A549 (cell line): ENCODE results near the gene UBAC2. TPM values are rescaled to one million over a fixed set of nuclear protein-coding genes. Genes with fewer than 3 reads are reported as not detected.

Experiments
- ATAC-seq, 2 experiments: fragments of 200-7000 bp in 1 of 2; fragments of >200 bp in 1 of 2; cut with Nextera tagmentation in 1 of 2; cut with Tn5 transposase in 1 of 2; 3 replicates each; pipeline versions ENCODE4 v1.8.0 to v1.9.1; 2018 to 2020; ENCODE audit warnings: mild to moderate bottlenecking in 1 of 2, moderate library complexity in 1 of 2
- CTCF ChIA-PET: fragments of 300-600 bp; sonication (Branson Sonifier 250); formaldehyde crosslinking; extraction: SDS; loops from one replicate; lab custom pipeline; 2021; ENCODE audit warnings: antibody characterized with exemption, inconsistent platforms; lab: Yijun Ruan, JAX
- POLR2A ChIA-PET: fragments of 350-600 bp; formaldehyde crosslinking; extraction: SDS; loops from one replicate; lab custom pipeline; 2021; ENCODE audit warnings: antibody characterized with exemption, inconsistent platforms; lab: Yijun Ruan, JAX
- DNase-seq, 2 experiments: peaks; one replicate each; pipeline versions ENCODE4 v3.0.0 to v3.0.0-alpha.2; 2011 to 2016; ENCODE audit warnings: low read depth in 1 of 2, low spot score in 1 of 2
- FAIRE-seq: peaks from 2 replicates; lab custom pipeline; 2011; peaks lifted over from hg19 to GRCh38; lab: Jason Lieb, UNC
- H3K27ac ChIP-seq, 2 experiments: fragments of >200 bp; sonication (Bioruptor Twin); formaldehyde crosslinking; 3 replicates each; pipeline ENCODE4 v1.5.1; 2016 to 2017
- H3K4me1 ChIP-seq: fragments of >200 bp; sonication (Bioruptor Twin); formaldehyde crosslinking; 3 replicates; pipeline ENCODE4 v1.6.1; 2016
- H3K4me2 ChIP-seq: fragments of >200 bp; sonication (Bioruptor Twin); formaldehyde crosslinking; 3 replicates; pipeline ENCODE4 v1.6.1; 2016
- H3K4me3 ChIP-seq: fragments of >200 bp; sonication (Bioruptor Twin); formaldehyde crosslinking; 3 replicates; pipeline ENCODE4 v1.5.1; 2016
- H3K9me3 ChIP-seq: fragments of >200 bp; sonication (Bioruptor Twin); formaldehyde crosslinking; 3 replicates; pipeline ENCODE4 v1.6.1; 2016
- BHLHE40 ChIP-seq: IDR thresholded peaks from 2 replicates; pipeline ENCODE4 v1.6.1; 2012; ENCODE audit warnings: low read depth, low read length, inconsistent platforms
- CBX8 ChIP-seq: fragments of 200-600 bp; sonication (generic); IDR thresholded peaks from 2 replicates; pipeline ENCODE4 v1.6.1; 2016
- EHF ChIP-seq: fragments of 250-450 bp; sonication (Bioruptor Pico); IDR thresholded peaks from 2 replicates; pipeline ENCODE4 v1.5.0; 2020; ENCODE audit warnings: mild to moderate bottlenecking
- ESRRA ChIP-seq: fragments of 150-350 bp; IDR thresholded peaks from 2 replicates; pipeline ENCODE4 v1.6.1; 2014; ENCODE audit warnings: mild to moderate bottlenecking, low read length, borderline replicate concordance
- FOSL2 ChIP-seq, 2 experiments: fragments of 450-650 bp in 1 of 2; fragments of >200 bp in 1 of 2; sonication (Bioruptor Twin) in 1 of 2; formaldehyde crosslinking; IDR thresholded peaks; 2 replicates each; pipeline versions ENCODE4 v1.5.0 to v1.6.1; 2016 to 2020; ENCODE audit warnings: mild to moderate bottlenecking in 1 of 2, moderate library complexity in 1 of 2
- FOXS1 ChIP-seq: fragments of 250-450 bp; sonication (Bioruptor Pico); IDR thresholded peaks from 2 replicates; pipeline ENCODE4 v1.5.0; 2020; ENCODE audit warnings: mild to moderate bottlenecking, moderate library complexity
- GATA3 ChIP-seq: IDR thresholded peaks from 2 replicates; pipeline ENCODE4 v1.6.1; 2012; ENCODE audit warnings: borderline replicate concordance
- HDAC2 ChIP-seq: fragments of 200-600 bp; sonication (generic); IDR thresholded peaks from 2 replicates; pipeline ENCODE4 v1.6.1; 2016
- HOXB13 ChIP-seq: fragments of 250-450 bp; sonication (Bioruptor Pico); IDR thresholded peaks from 2 replicates; pipeline ENCODE4 v1.5.0; 2020; ENCODE audit warnings: low read depth, mild to moderate bottlenecking, moderate library complexity
- HOXB5 ChIP-seq: fragments of 250-450 bp; sonication (Bioruptor Pico); IDR thresholded peaks from 2 replicates; pipeline ENCODE4 v1.5.0; 2020; ENCODE audit warnings: mild to moderate bottlenecking, moderate library complexity
- JUN ChIP-seq, 2 experiments: fragments of >200 bp; sonication (Bioruptor Twin); formaldehyde crosslinking; IDR thresholded peaks; 2 replicates in 1 of 2; 3 replicates in 1 of 2; pipeline ENCODE4 v1.6.1; 2016 to 2017
- JUNB ChIP-seq: fragments of >200 bp; sonication (Bioruptor Twin); formaldehyde crosslinking; IDR thresholded peaks from 2 replicates; pipeline ENCODE4 v1.6.1; 2016
- KDM1A ChIP-seq: fragments of 200-600 bp; sonication (generic); IDR thresholded peaks from 2 replicates; pipeline ENCODE4 v1.6.1; 2016; ENCODE audit warnings: low read depth, mild to moderate bottlenecking
- KDM5A ChIP-seq: fragments of 200-600 bp; sonication (generic); IDR thresholded peaks from 2 replicates; pipeline ENCODE4 v1.6.1; 2016; ENCODE audit warnings: antibody characterized with exemption, mild to moderate bottlenecking
- MAFK ChIP-seq: fragments of 450-650 bp; IDR thresholded peaks from 2 replicates; pipeline ENCODE4 v1.6.1; 2014; ENCODE audit not compliant: partially characterized antibody
- MAZ ChIP-seq: fragments of 150-350 bp; IDR thresholded peaks from 2 replicates; pipeline ENCODE4 v1.6.1; 2014; ENCODE audit warnings: antibody characterized with exemption, low read depth, low read length, borderline replicate concordance
- NPAS2 ChIP-seq: fragments of 250-450 bp; sonication (Bioruptor Pico); IDR thresholded peaks from 2 replicates; pipeline ENCODE4 v1.8.0; 2022; ENCODE audit warnings: mild to moderate bottlenecking, moderate library complexity, borderline replicate concordance
- POLR2A ChIP-seq: IDR thresholded peaks from 2 replicates; pipeline ENCODE4 v1.6.1; 2012; ENCODE audit warnings: mild to moderate bottlenecking, low read length
- POLR2AphosphoS2 ChIP-seq: conservative IDR thresholded peaks from 2 replicates; pipeline ENCODE4 v1.6.1; 2012; ENCODE audit warnings: low read length, improper control_type of control experiment, inconsistent platforms
- RAD21 ChIP-seq, 2 experiments: fragments of >200 bp in 1 of 2; sonication (Bioruptor Twin) in 1 of 2; formaldehyde crosslinking in 1 of 2; IDR thresholded peaks in 1 of 2; conservative IDR thresholded peaks in 1 of 2; 2 replicates in 1 of 2; 3 replicates in 1 of 2; pipeline ENCODE4 v1.6.1; 2012 to 2018; ENCODE audit warnings: inconsistent platforms in 1 of 2
- RNF2 ChIP-seq: fragments of 200-600 bp; sonication (generic); IDR thresholded peaks from 2 replicates; pipeline ENCODE4 v1.6.1; 2016; ENCODE audit warnings: low read depth, mild to moderate bottlenecking, antibody characterized with exemption, moderate library complexity, borderline replicate concordance
- TFCP2L1 ChIP-seq: fragments of 250-450 bp; sonication (Bioruptor Pico); IDR thresholded peaks from 2 replicates; pipeline ENCODE4 v1.5.0; 2021; ENCODE audit warnings: mild to moderate bottlenecking
- TP53 ChIP-seq: fragments of 250-450 bp; sonication (Bioruptor Pico); IDR thresholded peaks from 2 replicates; pipeline ENCODE4 v1.5.0; 2021; ENCODE audit warnings: mild to moderate bottlenecking, moderate library complexity
- ZC3H11A ChIP-seq: fragments of 450-650 bp; IDR thresholded peaks from 2 replicates; pipeline ENCODE4 v1.6.1; 2014; ENCODE audit warnings: antibody characterized with exemption, mild to moderate bottlenecking
- ZNF302 ChIP-seq: fragments of 250-450 bp; sonication (Bioruptor Pico); IDR thresholded peaks from 2 replicates; pipeline ENCODE4 v1.9.0; 2021; ENCODE audit warnings: inconsistent platforms, mild to moderate bottlenecking, moderate library complexity
- WGBS: methylation state at CpG from one replicate; pipeline ENCODE4 v1.1.6; 2017; ENCODE audit errors: missing lambda C conversion rate; 5-methylcytosine and 5-hydroxymethylcytosine counted together
- polyA plus RNA-seq, 4 experiments: library from polyadenylated mRNA; depleted of rRNA in 3 of 4; stranded (reverse); fragments of >200 nt; fragmentation: RNase III in 1 of 4; extraction: RNeasy Plus Mini Kit Qiagen cat#74134 plus additional on column Dnase treatment in 1 of 4; gene quantifications; 2 replicates in 3 of 4; 3 replicates in 1 of 4; pipeline ENCODE4 v1.2.3, GENCODE V29; 2011 to 2017
- TF ChIP-seq, protein P1 (sequence below): fragments of >200 bp; sonication (Bioruptor Twin); formaldehyde crosslinking; IDR thresholded peaks from 2 replicates; pipeline ENCODE4 v1.6.1; 2016
- TF ChIP-seq, protein P2 (sequence below): fragments of 450-650 bp; IDR thresholded peaks from 2 replicates; pipeline ENCODE4 v1.6.1; 2014; ENCODE audit warnings: antibody characterized with exemption
- TF ChIP-seq, protein P3 (sequence below): fragments of 250-450 bp; sonication (Bioruptor Pico); IDR thresholded peaks from 2 replicates; pipeline ENCODE4 v1.5.0; 2020; ENCODE audit warnings: low read depth, mild to moderate bottlenecking, moderate library complexity
- TF ChIP-seq, protein P4 (sequence below): fragments of >200 bp; sonication (Bioruptor Twin); formaldehyde crosslinking; IDR thresholded peaks from 3 replicates; pipeline ENCODE4 v1.6.1; 2016
- TF ChIP-seq, protein P5 (sequence below): IDR thresholded peaks from 2 replicates; pipeline ENCODE4 v1.6.1; 2012

Gene UBAC2
- polyA plus RNA-seq, 2 of the 4 experiments (the other 2 are of a cell fraction): 61.6 to 103 TPM

DNA sequence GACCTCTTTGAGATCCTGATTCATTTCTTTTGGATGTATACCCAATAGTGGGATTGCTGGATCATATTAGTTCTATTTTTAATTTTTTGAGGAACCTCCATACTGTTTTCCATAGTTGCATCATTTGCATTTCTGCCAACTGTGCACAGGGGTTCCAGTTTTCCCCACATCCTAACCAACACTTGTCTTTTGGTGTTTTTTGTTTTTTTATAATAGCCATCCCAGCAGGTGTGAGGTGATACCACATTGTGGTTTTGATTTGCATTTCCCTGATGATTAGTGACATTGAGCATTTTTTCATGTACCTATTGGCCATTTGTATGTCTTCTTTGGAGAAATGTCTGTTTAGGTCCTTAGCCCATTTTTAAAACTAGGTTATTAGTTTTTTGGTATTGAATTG lies 125.4 kb downstream of the UBAC2 start:
- FAIRE-seq (no peak), DNase-seq (no peak)
- TF ChIP-seq CBX8: no peak
- TF ChIP-seq, protein P1, sequence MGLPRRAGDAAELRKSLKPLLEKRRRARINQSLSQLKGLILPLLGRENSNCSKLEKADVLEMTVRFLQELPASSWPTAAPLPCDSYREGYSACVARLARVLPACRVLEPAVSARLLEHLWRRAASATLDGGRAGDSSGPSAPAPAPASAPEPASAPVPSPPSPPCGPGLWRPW: no peak
- no peak for TF ChIP-seq EHF
- TF ChIP-seq, all 56 proteins: peak for 0
- H3K4me3 ChIP-seq: no peak overlapping the region
- peaks cover 12% of the 10 kb centered on the region; the same call in 1 of the 3 replicates for H3K4me1 ChIP-seq
- H3K4me2 ChIP-seq: no peak overlapping the region
- no peaks in the 10 kb centered on the region for H3K9me3 ChIP-seq
- ATAC-seq: no peak
- no peak overlapping the region for H3K27ac ChIP-seq
- CTCF ChIA-PET: no interaction called here
- POLR2A ChIA-PET: no interaction called here

DNA sequence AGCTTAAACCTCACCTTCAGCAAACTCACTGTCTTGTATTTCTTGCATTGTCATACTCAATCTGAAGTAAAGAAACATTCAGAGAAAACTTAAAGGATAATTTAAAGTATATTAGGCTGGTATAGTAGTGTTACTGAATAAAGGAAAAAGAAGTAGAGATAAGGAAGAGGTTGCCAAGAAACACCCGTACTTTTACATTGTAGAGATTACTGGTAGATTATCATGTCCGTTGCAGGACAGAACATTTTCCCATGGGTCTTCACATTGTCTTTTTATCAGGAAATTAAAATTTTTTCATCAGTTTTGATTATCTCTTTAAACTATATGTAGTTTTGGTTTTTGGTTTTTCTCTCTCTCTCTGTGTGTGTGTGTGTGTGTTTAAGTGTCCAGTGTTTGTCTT lies 126.5 kb downstream of the UBAC2 start:
- Histone ChIP-seq H3K4me1 (peaks cover under 1% of the 10 kb centered on the region; the same call in 1 of the 3 replicates), H3K27ac (no peak overlapping the region), H3K9me3 (no peaks in the 10 kb centered on the region), H3K4me2 (no peak overlapping the region), H3K4me3 (no peak overlapping the region)
- no peak for FAIRE-seq
- ATAC-seq: no peak
- no peak for DNase-seq
- ChIA-PET CTCF (interaction anchor here (0.9 kb wide), 1 partner anchor 12 kb away, joined by 3 read pairs; no protein-coding TSS in a partner anchor), POLR2A (no interaction called here)
- TF ChIP-seq, protein P2, sequence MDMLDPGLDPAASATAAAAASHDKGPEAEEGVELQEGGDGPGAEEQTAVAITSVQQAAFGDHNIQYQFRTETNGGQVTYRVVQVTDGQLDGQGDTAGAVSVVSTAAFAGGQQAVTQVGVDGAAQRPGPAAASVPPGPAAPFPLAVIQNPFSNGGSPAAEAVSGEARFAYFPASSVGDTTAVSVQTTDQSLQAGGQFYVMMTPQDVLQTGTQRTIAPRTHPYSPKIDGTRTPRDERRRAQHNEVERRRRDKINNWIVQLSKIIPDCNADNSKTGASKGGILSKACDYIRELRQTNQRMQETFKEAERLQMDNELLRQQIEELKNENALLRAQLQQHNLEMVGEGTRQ: no peak
- TF ChIP-seq, protein P3, sequence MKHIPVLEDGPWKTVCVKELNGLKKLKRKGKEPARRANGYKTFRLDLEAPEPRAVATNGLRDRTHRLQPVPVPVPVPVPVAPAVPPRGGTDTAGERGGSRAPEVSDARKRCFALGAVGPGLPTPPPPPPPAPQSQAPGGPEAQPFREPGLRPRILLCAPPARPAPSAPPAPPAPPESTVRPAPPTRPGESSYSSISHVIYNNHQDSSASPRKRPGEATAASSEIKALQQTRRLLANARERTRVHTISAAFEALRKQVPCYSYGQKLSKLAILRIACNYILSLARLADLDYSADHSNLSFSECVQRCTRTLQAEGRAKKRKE: no peak
- TF ChIP-seq HOXB13 (CRISPR knock-in tag) (no peak), POLR2A (no peak), TFCP2L1 (CRISPR knock-in tag) (no peak), ESRRA (no peak), RNF2 (no peak), GATA3 (no peak), FOXS1 (CRISPR knock-in tag) (no peak), KDM1A (no peak), HOXB5 (CRISPR knock-in tag) (no peak), RAD21 (conservative IDR thresholded peaks at IDR 0.05 in 1 of 2, IDR thresholded peaks at IDR 0.05 in 1 of 2) (no peak), POLR2AphosphoS2 (no peak), JUNB (no peak), TP53 (no peak), MAZ (no peak), FOSL2 (IDR thresholded peaks at IDR 0.05) (no peak), FOSL2 (CRISPR knock-in tag; IDR thresholded peaks at IDR 0.05) (no peak), EHF (no peak), ZNF302 (CRISPR knock-in tag) (no peak)
- TF ChIP-seq, protein P4, sequence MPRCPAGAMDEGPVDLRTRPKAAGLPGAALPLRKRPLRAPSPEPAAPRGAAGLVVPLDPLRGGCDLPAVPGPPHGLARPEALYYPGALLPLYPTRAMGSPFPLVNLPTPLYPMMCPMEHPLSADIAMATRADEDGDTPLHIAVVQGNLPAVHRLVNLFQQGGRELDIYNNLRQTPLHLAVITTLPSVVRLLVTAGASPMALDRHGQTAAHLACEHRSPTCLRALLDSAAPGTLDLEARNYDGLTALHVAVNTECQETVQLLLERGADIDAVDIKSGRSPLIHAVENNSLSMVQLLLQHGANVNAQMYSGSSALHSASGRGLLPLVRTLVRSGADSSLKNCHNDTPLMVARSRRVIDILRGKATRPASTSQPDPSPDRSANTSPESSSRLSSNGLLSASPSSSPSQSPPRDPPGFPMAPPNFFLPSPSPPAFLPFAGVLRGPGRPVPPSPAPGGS: no peak
- 92% methylated on average over 2 of the region's 2 CpGs for WGBS

DNA sequence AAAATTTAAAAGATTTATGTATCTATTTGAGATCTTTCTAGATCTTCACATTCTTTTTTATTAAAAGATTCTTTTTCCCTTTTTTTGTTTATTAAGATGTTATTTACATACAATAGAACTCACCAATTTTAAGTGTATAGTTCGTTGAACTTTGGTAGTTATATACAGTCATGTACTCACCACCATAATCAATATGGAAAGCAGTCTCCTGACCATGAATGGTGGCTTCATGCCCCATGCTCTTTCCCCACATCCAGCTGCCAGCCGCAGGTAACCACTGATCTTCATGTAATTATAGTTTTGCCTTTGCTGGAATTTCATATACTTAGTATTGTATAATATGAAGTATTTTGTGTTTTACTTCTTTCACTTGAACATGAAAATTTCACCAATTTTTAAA lies 127.1 kb downstream of the UBAC2 start:
- Histone ChIP-seq H3K4me3 (no peak overlapping the region), H3K4me1 (no peaks in the 10 kb centered on the region), H3K4me2 (no peak overlapping the region), H3K27ac (no peak overlapping the region), H3K9me3 (no peaks in the 10 kb centered on the region)
- ChIA-PET CTCF (no interaction called here), POLR2A (no interaction called here)
- no peak for TF ChIP-seq KDM5A
- TF ChIP-seq FOSL2 (IDR thresholded peaks at IDR 0.05): no peak
- no peak for TF ChIP-seq FOSL2 (CRISPR knock-in tag; IDR thresholded peaks at IDR 0.05)
- TF ChIP-seq ESRRA: no peak
- TF ChIP-seq BHLHE40: no peak
- TF ChIP-seq, protein P5, sequence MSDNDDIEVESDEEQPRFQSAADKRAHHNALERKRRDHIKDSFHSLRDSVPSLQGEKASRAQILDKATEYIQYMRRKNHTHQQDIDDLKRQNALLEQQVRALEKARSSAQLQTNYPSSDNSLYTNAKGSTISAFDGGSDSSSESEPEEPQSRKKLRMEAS: no peak
- no peak for TF ChIP-seq MAFK
- no peak for TF ChIP-seq ZC3H11A
- no peak for TF ChIP-seq MAZ
- TF ChIP-seq NPAS2 (CRISPR knock-in tag): no peak
- TF ChIP-seq JUN (IDR thresholded peaks at IDR 0.05): no peak
- TF ChIP-seq HDAC2: no peak
- FAIRE-seq (no peak), DNase-seq (no peak), ATAC-seq (no peak)
- 90% methylated on average over 2 of the region's 2 CpGs for WGBS
